LNCAP (cell line): Measurements from ENCODE around the gene RALBP1.

Experiments
- CTCF ChIP-seq: fragments of 450-650 bp; IDR thresholded peaks from 2 replicates; pipeline ENCODE4 v1.5.1; 2017; ENCODE audit warnings: mild to moderate bottlenecking

RALBP1 gene

GRCh38 chr18:9447334-9447733 lies 28.0 kb upstream of the RALBP1 start:
- no peak for TF ChIP-seq CTCF

- TF ChIP-seq CTCF = no peak
These were observed 25.5 kb upstream of the RALBP1 start for GRCh38 chr18:9449600-9450414.

GRCh38 chr18:9453283-9453682 lies 22.0 kb upstream of the RALBP1 start:
- TF ChIP-seq CTCF = no peak

GRCh38 chr18:9454061-9454703 lies 21.1 kb upstream of the RALBP1 start:
- TF ChIP-seq CTCF = no peak

GRCh38 chr18:9455718-9456511 lies 19.4 kb upstream of the RALBP1 start:
- TF ChIP-seq CTCF = no peak

GRCh38 chr18:9466127-9466526 lies 9.2 kb upstream of the RALBP1 start:
- no peak for TF ChIP-seq CTCF

GRCh38 chr18:9466846-9467245 lies 8.5 kb upstream of the RALBP1 start:
- no peak for TF ChIP-seq CTCF
